HG03095 (cell line): ENCODE data around the gene SLCO4A1.

Experiments
- ATAC-seq: cut with Tn5 transposase; IDR thresholded peaks from one replicate; pipeline ENCODE4 v1.9.1; 2021; ENCODE audit warnings: moderate library complexity; ENCODE audit not compliant: unreplicated experiment

Gene SLCO4A1

GRCh38 chr20:62642051-62642665 lies at the start of gene SLCO4A1:
SLCO4A1 (plus strand) TSS chr20:62642503; CDS start chr20:62656455, 13,952 bp downstream.
- peak; percentile 67 for ATAC-seq

GRCh38 chr20:62592506-62593177 lies 49.7 kb upstream of the SLCO4A1 start:
- ATAC-seq, result no peak

GRCh38 chr20:62593616-62594015 lies 48.7 kb upstream of the SLCO4A1 start:
- ATAC-seq, result no peak

- no peak for ATAC-seq
Observed at GRCh38 chr20:62595069-62595468, 47.2 kb upstream of the SLCO4A1 start.

- ATAC-seq, result no peak
Observed at GRCh38 chr20:62595491-62595890, 46.8 kb upstream of the SLCO4A1 start.

GRCh38 chr20:62596486-62596885 lies 45.8 kb upstream of the SLCO4A1 start:
- no peak for ATAC-seq

- ATAC-seq, result no peak
Observed at GRCh38 chr20:62596921-62597320, 45.4 kb upstream of the SLCO4A1 start.

GRCh38 chr20:62597416-62598115 lies 44.7 kb upstream of the SLCO4A1 start:
- ATAC-seq, result no peak

- ATAC-seq, result no peak
Observed at GRCh38 chr20:62598761-62599194, 43.5 kb upstream of the SLCO4A1 start.

GRCh38 chr20:62599216-62600110 lies 42.8 kb upstream of the SLCO4A1 start:
- ATAC-seq, result no peak

- ATAC-seq, result no peak
Observed at GRCh38 chr20:62601172-62601571, 41.1 kb upstream of the SLCO4A1 start.

GRCh38 chr20:62601714-62602113 lies 40.6 kb upstream of the SLCO4A1 start:
- no peak for ATAC-seq

GRCh38 chr20:62602550-62602949 lies 39.8 kb upstream of the SLCO4A1 start:
- no peak for ATAC-seq

GRCh38 chr20:62603021-62603906 lies 39.0 kb upstream of the SLCO4A1 start:
- ATAC-seq, result no peak

GRCh38 chr20:62603907-62604785 lies 38.2 kb upstream of the SLCO4A1 start:
- no peak for ATAC-seq

GRCh38 chr20:62604796-62605195 lies 37.5 kb upstream of the SLCO4A1 start:
- no peak for ATAC-seq

GRCh38 chr20:62605236-62605943 lies 36.9 kb upstream of the SLCO4A1 start:
- no peak for ATAC-seq

GRCh38 chr20:62606016-62606415 lies 36.3 kb upstream of the SLCO4A1 start:
- ATAC-seq, result no peak
